Stimulated activated CD4-positive, alpha-beta T cell treated with anti-CD3 and anti-CD28 coated beads, Interleukin-4, amount 100 ng/mL, for 1 hour (primary cell): ENCODE measurements around the gene AGL.
"Not testable (repeated sequence)": the region's sequence is repeated elsewhere in the genome, so short reads cannot be mapped to it uniquely, and the experiment has no call there.

Source experiments
- DNase-seq: peaks from one replicate; pipeline ENCODE4 v3.0.0-alpha.2; 2020

Gene AGL

DNA sequence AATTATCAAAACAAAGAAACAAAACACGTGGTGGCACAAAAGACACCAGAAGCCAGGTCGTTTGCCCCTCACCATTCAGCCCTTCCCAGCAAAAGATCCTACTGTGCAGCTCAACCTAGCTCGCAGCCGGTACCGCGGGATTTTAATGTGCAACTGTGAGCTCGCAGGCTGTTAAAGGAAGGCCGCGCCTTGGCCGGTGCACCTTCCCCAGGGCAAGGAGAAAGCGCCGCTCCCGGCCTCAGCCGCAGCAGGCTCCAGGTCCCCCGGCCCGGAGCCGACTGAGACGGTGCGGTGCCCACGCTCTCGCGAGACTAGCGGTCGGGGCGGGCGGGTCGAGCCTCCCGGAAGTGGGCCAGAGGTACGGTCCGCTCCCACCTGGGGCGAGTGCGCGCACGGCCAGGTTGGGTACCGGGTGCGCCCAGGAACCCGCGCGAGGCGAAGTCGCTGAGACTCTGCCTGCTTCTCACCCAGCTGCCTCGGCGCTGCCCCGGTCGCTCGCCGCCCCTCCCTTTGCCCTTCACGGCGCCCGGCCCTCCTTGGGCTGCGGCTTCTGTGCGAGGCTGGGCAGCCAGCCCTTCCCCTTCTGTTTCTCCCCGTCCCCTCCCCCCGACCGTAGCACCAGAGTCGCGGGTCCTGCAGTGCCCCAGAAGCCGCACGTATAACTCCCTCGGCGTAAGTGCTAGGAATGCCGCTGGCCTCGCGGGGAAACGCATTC is at the start of gene AGL:
Gene AGL (plus strand): TSS at position 618 of the 715 bp plus-strand sequence. CDS start 682 bp downstream, outside the sequence.
- peak; percentile 87 for DNase-seq

DNA sequence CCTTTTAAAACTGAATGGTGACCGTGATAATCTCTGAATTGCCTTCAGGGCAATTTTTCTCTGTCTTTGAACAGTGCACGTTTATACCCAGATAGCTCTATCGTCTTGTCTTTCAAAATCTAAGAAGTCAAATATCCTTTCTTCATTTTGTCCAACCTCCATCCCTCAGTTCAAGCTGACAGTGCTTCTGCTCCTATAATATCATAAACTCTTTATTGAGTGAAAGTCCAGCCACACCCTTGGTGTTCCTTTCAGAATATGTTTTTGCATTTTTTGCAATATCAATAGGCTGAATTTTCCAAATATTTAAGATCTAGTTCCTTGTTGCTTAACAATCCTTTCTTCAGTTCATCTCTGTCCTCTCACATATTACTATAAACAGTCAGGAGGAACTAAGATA is 48.6 kb upstream of the AGL start:
- DNase-seq: no peak

DNA sequence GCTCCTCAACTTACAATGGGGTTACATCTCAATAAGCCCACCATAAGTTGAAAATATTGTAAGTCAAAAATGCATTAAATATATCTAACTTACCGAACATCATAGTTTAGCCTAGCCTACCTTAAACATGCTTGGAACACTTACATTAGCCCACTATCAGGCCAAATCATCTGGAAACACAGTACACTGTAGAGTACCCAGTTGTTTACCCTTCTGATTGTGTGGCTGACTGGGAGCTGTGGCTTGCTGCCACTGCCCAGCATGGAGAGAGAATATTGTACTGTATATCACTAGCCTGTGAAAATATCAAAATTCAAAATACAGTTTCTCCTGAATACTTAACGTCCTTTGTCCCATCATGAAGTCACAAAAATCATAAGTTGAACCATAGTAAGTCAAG is 43.3 kb upstream of the AGL start:
- DNase-seq: no peak

DNA sequence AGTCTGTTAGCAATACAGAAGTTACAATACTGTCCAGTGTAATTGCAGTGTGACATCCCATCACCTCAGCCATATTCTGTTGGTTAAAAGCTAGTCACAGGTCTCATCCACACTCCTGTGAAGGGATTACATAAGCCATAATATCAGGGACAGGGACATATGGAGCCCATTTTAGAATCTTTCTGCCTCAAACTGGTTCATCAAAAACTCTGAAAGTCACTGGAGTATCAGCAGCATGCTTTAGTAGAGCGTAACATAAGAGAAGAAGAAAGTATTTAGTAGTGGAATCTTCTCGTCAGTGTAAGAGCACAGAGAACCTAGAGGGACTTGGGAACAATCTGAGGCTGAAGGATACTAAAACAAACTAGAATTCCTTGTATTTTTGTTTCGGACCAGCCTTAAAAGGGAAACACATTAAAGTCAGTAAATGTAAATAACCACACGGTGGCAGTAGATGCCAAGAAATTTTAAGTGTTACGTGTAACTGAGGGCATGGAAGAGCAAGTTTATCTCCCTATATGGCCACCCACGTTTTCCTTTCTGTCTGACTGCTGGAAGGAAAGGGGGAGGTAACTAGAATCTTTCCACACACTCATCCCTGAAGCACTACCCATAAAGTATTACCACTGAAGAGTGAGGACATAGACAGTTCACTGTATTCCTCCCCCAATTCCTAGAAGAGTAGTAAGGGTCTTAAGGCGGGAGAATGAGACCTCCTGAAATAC is 41.6 kb upstream of the AGL start:
- no peak for DNase-seq

DNA sequence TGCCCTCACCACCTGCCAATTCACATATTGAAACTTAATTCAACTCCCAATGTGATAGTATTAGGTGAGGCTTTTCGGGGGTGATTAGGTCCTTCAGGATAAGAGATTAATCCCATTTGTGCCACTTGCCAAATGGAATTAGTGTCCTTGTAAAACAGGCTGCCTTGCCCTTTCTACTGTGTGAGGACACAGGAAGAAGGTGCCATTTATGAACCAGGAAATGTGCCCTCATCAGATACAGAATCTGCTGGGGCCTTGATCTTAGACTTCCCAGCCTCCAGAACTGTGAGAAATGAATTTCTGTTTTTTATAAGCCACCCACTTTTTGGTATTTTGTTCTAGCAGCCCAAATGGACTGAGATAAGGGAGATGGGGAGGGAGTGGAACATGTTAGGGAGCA is 39.1 kb upstream of the AGL start:
- DNase-seq: no peak

DNA sequence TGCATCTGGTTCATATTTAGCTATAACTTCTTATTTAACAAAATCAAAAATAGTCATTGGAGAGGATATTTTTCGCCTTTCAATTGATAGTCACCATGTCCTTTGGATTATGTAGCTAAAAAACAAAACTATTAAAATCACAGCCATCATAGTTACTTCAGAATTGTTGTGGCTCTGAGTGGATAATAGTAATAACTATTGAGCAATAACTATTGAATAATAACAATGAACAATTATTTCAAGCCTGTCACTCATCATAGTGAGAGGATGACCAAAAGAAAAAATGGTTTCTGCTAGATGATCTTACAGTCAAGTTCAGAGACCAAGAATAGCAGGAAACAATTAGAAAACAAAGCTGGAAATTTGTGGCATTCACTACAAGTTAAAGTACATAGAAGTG is 38.4 kb upstream of the AGL start:
- no peak for DNase-seq

DNA sequence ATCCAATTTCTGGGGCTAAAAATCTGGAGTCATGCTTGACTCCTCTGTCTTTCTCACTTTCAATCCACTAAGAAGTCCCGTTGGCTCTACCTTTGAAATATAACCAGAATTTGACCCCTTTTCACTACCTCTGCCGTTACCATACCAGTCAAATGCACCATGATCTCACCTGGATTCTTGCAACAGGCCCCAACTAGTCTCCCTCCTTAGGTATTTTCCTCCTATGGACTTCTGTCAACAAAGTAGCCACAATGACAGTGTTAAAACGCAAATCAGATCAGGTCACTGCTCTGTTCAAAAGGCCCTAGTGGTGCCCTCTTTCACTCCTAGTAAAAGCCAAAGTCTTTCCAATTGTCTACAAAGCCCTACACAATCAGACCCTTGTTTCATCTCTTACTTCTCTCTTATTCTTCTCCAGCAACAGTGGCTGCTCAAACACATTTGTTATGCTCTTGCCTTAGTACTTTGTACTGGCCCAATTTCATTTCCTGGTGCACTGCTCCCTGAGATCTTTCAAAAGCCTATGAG is 35.7 kb upstream of the AGL start:
- no peak for DNase-seq

DNA sequence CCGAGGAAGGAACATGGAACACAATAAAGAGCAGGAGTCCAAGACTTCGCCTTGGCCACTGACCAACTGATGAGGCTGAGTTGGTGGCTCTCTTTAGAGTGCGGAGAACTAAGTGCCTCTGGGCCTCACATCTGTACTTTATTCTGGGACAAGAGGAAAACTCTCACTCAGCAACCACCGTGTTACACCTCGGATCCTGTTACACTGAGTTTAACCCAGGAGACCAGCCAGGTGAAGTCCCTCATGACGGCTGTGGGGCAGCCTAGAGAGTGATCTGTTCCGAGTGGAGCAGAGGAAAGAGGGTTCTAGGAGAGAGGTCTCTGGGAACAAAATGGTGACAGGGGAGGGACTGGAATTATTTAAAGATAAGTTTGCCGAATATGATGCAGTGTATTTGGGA is 33.5 kb upstream of the AGL start:
- DNase-seq: no peak

DNA sequence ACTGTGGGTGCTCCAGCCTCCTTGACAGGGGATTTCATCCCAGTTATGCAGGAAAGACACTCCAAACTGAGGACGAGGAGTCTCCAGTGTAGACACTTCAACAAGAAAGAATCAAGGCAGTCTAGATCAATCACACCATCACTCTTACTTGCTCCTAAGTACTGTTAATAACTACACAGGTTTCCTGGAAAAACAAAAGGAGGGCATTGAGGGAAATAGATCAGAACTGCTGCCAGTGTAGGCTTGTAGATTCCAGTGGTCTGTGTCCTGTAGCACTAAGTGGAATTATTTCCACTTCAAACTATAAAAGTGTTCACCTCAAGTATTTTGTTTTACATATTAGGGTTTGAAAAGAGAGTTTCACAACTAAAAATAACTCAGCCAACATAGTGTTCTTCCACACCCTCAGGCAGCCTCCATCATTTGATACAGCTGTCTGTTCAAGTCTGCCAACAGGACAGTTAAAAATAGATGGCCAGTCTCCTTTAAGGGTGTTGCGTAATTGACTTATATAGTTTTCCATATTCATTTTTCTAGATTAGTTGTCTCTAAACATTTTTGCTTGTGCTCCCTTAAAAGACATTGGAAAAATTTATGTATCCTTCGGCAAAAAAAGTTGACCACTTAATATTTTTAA is 32.0 kb upstream of the AGL start:
- DNase-seq: no peak

DNA sequence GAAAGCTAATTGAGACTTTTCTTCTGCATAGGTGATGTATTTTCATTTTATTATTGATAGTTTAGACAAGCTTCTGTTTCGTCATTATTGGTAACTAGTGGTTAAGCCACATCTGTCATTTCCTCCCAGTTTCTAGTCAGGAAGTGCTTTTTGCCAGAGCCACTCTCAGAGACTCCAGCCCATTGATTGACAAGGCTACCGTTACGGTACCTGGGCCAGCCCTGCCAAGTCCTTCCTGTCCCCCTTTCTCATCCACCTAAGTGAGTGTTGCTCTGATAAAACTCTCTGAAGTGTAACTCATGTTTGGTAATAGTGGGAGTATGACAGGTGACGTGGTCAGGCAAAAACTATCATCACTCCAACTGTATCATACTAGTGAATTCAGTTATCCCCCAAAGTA is 29.6 kb upstream of the AGL start:
- no peak for DNase-seq

DNA sequence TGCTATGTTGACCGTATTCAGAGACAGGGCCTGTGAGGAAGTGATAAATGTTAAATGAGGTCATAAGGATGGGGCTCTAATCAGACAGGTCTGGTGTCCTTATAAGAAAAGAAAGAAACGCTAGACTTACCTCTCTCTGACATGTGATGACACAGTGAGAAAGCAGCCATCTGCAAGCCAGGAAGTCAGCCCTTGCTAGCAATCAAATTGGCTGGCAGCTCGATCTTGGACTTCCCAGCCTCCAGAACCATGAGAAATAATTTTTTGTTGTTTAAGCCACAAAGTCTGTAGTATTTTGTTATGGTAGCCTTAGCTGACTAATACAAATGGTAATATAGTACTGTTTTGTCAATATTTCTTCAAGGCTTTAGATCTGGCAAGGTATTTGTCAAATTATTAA is 25.1 kb upstream of the AGL start:
- DNase-seq: no peak

DNA sequence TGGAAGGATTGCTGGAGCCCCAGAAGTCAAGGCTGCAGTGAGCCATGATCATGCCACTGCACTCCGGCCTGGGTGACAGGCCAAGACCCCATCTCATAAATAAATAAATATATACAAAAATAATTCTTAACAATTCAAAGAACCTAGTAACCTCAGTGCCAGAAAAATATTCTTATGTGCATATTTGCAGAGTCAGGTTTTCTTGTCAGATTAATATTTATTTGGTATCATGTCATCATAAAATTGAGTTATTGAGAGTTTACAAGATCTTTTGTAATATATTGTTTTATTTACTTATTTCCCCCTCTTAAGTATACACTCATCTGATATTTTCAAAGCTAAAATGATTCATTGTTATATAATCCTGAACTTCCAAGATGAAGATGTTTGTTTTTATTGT is 24.5 kb upstream of the AGL start:
- DNase-seq: no peak

DNA sequence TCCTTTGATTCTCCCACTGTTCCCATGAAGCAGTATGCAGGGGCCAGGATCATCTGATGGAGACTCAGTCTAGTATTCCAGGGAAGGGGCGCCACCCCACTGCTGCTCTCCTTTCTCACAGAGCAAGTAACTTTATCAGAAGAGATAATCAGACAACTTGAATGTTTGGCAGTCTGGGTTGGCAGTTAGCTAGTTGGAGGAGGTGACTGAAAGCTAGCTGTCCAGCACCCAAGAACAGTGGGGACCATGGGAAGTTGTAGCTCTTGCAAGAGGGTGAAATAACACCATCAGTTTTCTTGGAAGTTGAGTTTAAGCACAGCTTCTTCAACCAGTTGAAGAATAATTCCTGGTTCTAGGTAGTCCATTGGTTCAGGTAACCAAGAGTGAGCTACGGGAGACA is 22.2 kb upstream of the AGL start:
- no peak for DNase-seq

DNA sequence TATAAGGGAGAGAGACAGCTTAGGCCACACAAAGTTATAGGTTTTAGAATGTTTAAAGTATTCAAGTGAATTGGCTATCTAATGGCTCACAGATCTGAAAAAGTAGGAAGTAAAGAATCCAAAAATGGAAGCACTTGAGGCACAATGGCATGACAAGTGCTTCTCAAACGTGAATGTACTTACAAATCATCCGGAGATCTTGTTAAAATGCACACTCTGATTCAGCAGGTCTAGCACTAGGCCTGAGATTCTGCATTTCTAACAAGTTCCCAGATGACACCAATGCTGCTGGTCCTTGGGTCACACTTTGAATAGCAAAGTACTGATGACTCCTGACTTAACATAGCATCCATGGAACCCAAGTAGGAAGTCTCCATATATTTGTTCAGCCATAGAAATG is 20.9 kb upstream of the AGL start:
- no peak for DNase-seq

DNA sequence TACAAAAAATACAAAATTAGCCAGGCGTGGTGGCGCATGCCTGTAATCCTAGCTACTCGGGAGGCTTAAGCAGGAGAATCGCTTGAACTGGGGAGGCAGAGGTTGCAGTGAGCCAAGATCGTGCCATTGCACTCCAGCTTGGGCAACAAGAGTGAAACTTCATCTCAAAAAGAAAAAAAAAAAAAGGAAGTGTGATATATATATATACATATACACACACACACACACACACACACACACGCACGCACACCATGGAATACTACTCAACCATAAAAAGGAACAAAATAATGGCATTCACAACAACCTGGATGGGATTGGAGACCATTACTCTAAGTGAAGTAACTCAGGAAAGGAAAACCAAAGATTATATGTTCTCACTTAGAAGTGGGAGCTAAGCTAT is 16.2 kb upstream of the AGL start:
- not testable (repeated sequence) for DNase-seq

DNA sequence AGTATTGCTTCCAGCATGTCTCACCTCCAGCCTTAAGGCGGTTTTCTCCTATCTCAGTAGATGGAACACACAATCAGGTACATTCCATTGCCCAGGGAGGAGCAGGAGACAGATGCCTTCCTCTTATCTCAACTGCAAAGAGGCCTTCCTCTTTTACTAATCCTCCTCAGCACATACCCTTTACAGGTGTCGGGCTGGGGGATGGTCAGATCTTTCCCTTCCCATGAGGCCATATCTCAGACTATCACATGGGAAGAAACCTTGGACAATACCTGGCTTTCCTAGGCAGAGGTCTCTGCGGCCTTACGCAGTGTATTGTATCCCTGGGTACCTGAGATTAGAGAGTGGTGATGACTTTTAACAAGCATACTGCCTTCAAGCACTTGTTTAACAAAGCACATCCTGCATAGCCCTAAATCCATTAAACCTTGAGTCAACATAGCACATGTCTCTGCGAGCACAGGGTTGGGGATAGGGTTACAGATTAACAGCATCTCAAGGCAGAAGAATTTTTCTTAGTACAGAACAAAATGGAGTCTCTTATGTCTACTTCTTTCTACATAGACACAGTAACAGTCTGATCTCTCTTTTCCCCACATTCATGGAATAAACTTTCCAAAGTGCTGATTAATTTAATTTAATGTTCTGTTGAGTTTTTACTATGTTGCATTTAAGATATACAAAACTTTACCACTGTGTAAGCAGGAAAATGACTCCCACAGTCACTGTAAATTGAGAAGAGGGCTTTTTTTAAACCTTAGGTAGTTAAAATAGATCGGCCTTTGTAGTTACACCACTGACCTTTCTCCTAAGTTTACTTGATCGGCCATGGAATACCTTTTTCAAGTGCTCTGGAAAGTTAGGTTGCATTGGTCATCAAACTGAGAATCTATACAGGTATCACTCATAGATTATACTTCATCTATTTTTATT is 13.7 kb upstream of the AGL start:
- not testable (repeated sequence) for DNase-seq

DNA sequence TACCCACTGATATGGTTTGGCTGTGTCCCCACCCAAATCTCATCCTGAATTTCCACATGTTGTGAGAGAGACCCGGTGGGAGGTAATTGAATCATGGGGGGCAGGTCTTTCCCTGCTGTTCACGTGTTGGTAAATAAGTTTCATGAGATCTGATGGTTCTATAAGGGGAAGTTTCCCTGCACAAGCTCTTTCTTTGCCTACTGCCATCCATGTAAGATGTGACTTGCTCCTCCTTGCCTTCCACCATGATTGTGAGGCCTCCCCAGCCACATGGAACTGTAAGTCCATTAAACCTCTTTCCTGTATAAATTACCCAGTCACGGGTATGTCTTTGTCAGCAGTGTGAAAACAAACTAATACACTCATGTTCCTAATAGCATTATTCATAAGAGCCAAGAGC is 9.8 kb upstream of the AGL start:
- DNase-seq: not testable (repeated sequence)

DNA sequence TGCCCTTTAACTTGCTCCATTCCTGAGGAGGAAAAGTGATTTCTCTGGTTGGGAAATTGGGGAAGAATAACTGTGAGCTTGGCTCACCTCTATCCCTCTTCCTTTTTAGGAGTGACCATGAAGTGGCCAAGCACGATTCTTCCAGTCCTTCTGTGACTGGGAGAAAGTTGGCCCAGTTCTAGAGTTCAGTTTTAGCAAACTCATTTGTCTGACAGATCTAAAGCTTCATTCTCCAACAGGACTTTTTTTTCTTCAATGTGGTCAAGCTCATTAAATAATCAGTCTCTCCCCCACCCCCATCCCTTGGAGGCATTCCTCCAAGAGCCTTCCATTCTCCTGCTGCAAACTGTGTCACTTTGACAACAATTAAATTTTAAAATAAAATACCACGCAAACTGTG is 6.4 kb upstream of the AGL start:
- no peak for DNase-seq

DNA sequence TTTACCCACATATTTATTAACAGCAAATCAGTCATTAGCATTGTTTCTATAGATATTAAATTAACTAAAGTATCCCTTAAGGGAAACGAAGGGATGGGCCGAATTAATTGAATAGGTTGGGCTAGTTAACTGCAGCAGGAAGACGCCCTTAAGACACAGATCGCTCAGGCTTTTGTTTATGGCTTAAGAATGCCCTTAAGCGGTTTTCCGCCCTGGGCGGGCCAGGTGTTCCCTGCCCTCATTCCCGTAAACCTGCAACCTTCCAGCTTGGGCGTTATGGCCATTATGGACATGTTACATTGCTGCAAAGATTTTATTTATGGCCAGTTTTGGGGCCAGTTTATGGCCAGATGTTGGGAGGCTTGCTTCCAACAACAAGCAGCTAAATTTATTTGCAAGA is 5.0 kb upstream of the AGL start:
- DNase-seq: not testable (repeated sequence)

DNA sequence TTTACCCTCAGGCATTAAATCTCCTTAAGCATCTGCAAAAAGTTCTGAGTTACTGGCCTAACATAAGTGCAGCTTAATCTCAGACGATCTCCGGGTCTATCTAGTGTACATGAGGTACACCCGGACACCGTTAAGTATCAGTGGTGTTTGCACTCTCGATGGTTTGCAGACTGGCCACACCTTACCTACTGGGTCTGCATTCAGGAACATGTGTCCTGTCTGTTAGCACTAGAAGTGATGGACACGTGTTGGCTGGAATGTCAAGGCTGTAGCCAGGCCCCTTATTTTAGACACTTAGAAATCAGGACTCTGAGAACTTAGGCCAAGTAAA is 783 bp upstream of the AGL start:
- DNase-seq: peak; percentile 2

DNA sequence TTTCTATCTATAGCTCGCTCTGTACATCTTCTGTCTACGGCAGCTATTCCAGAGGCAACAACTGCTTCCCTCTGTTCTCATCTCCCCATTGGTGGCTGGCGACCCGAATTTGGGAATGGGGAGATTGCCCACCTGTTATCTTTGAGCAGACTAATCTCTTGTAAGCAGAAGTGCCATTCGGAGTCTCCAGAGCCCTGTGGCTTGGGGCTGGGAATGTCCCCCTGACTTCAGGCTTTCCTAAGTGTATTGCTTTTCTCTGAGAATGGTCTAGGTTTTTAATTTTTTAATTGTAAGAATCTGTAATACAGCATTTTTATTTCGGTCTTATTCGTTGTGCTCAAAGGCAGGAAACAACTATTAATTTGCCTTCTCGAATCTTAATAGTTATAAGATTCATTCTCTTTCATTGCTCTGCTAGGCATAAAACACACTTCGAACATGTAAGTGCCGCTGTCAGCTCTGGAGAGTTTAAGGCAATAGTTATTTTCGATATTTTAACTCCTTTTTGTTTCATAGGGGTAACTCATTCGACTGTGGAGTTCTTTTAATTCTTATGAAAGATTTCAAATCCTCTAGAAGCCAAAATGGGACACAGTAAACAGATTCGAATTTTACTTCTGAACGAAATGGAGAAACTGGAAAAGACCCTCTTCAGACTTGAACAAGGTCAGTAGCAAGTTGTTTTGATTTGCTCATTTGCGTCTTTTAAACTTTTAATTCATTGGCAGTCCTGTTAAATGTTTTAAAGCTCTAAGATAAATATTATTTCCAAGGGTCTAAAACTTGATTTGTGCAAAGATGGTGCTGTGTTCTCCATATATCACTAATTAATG is 514 bp downstream of the AGL start:
- no peak for DNase-seq

DNA sequence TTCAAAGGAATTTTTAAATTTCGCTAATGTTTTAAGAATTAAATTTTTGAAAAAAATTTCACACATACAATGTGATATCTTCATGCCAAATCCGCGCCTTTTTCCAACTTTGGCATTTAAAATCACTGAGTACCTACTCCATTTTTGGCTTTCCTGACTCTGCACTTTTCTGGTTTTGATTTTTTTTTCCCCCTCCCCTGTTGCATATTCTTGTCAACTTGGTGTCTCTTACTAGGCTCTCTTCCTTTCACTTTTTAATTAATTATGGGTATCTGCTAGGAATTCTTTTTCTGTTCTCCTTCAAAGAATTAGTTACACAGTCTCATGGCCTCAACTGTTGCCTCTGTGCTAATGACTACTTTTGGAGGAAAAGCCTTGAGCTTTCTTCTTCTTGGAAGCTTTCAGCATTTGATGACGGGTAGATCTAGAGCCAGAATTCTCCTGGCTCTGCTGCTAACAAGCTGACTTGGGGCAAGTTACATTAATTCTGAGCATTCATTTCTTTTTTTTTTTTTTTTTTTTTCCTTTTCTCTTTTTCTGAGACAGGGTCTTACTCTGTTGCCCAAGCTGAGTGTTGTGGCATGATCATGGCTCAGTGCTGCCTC is 1.8 kb downstream of the AGL start:
- DNase-seq: no peak
